Stomach (tissue), 4 donors: ENCODE results near the gene DKKL1.

Experiments used
- CTCF ChIP-seq, 7 experiments: fragments of 450-650 bp in 4 of 7; fragments of 200-600 bp in 3 of 7; sonication (generic) in 3 of 7; IDR thresholded peaks; one replicate each; pipeline ENCODE4 v1.5.1; 2016 to 2019; ENCODE audit warnings: antibody characterized with exemption in 7 of 7, control low read depth in 2 of 7, mild to moderate bottlenecking in 1 of 7
- POLR2A ChIP-seq, 4 donors: fragments of 450-650 bp; IDR thresholded peaks; one replicate each; pipeline ENCODE4 v1.6.1; 2016; ENCODE audit warnings: antibody characterized with exemption in 4 of 4, control low read depth in 2 of 4, mild to moderate bottlenecking in 1 of 4, moderate library complexity in 1 of 4
- POLR2AphosphoS5 ChIP-seq, 3 donors: sonication (generic); formaldehyde crosslinking; IDR thresholded peaks; one replicate each; pipeline ENCODE4 v1.6.1; 2016; ENCODE audit warnings: antibody characterized with exemption in 3 of 3

DNA sequence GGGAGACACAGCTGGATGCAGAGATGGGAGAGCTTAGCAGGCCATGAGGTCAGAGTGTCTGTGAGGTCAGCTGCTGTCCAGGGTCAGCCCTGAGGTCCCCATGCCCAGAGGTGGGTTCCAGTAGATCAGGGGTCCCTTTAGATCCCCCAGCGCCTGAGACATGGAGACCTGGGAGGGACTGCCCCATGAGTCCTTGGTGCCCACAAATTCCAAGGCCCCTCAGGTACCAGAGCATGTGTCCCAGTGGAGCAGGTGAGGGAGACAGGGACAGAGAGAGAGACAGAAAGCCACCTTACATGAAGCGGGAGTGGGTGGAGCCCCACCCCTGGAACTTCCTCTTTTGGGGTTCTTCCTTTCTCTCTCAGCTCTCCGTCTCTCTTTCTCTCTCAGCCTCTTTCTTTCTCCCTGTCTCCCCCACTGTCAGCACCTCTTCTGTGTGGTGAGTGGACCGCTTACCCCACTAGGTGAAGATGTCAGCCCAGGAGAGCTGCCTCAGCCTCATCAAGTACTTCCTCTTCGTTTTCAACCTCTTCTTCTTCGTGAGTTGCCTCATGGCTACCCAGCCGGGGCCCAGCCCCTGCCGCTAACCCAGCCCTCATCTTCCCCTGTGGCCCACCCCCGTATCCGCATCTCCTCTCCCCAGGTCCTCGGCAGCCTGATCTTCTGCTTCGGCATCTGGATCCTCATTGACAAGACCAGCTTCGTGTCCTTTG is 28.4 kb upstream of the DKKL1 start, which contains the start of gene CD37:
- TF ChIP-seq CTCF (IDR thresholded peaks at IDR 0.05), result no peak
- TF ChIP-seq POLR2A (IDR thresholded peaks at IDR 0.05), result no peak
- TF ChIP-seq POLR2AphosphoS5 (IDR thresholded peaks at IDR 0.05), result no peak
